ENCODE measurements around the gene R3HDM4. TPM values are rescaled to one million over a fixed set of nuclear protein-coding genes. Genes with fewer than 3 reads are reported as not detected.

Gene R3HDM4
- total RNA-seq, 4 donors from 2014 or later, result 23.7 to 44.9 (median 32.9) TPM

DNA sequence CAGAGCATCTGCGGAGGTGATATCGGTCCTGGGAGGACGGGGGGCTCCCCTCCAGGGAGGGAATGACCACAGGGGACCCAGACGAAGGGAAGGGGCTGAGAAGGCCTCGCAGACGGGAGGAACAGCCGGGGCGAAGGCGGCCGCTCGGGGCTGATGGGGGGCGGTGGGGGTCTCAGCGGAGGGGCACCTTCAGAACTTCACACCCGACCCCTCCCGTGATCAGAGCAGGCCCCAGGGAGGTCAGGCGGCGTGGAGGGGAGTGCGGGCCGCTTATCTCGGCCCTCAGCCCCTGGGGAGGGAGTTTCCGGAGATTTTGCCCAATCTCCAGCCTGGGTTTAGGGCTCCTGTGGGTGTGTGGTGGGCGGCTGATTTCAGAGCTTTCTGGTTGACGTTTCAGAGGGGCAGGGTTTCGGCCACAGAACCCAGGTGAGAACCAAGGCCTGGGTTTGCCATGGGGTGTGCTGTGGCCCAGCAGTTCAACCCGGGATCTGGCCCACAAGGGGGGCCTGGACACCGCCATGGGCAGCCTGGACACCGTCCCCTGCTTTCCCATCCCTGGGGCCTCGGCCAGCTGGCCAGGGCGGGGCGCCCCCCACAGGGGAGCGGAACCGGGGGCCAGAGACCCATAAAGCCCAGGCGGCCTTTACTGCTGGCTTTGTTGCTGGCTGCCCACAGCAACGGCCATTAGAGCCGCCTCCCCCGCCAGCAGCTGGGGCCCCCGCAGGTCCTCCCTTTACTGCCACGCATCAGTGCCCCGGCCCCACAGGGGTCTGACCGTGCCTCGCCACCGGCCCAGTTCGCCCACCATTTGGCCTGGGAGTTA lies 41.9 kb upstream of the R3HDM4 start:
- no peak for ATAC-seq
- TF ChIP-seq, protein P1, sequence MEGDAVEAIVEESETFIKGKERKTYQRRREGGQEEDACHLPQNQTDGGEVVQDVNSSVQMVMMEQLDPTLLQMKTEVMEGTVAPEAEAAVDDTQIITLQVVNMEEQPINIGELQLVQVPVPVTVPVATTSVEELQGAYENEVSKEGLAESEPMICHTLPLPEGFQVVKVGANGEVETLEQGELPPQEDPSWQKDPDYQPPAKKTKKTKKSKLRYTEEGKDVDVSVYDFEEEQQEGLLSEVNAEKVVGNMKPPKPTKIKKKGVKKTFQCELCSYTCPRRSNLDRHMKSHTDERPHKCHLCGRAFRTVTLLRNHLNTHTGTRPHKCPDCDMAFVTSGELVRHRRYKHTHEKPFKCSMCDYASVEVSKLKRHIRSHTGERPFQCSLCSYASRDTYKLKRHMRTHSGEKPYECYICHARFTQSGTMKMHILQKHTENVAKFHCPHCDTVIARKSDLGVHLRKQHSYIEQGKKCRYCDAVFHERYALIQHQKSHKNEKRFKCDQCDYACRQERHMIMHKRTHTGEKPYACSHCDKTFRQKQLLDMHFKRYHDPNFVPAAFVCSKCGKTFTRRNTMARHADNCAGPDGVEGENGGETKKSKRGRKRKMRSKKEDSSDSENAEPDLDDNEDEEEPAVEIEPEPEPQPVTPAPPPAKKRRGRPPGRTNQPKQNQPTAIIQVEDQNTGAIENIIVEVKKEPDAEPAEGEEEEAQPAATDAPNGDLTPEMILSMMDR (IDR thresholded peaks at IDR 0.05), result no peak
- no peak for TF ChIP-seq EP300 (IDR thresholded peaks at IDR 0.05)
- TF ChIP-seq POLR2AphosphoS5 (IDR thresholded peaks at IDR 0.05), result no peak
- TF ChIP-seq POLR2A (IDR thresholded peaks at IDR 0.05), result no peak
- 69 to 81% methylated on average over 4 to 10 of the region's 43 CpGs for WGBS, 2 donors (ENCODE audit: low coverage in 1 of 2)

DNA sequence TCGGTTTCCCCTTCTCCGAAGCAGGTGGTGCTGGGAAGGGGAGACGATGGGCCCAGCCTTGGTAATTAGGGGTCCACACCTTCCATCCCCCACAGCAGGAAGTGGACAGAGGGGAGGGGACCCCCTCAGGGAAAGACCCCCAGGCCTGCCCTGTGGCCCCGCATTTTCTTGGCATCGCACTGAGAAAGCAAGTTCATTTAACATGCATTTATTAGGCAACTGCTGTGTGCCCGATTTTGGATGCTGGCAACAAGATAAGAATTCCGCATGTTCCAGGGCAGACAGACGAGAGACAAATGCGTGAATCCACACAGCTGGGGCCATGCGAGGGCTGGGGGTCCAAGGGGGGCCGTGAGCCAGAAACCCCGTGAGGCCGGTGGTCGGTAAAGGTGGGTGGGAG lies 41.3 kb upstream of the R3HDM4 start:
- H3K4me1 ChIP-seq, result peaks cover 0 to 15% (median 9%) of the 10 kb centered on the region in 3 donors
- no peaks in the 10 kb centered on the region for H3K27me3 ChIP-seq
- no peaks in the 10 kb centered on the region for H3K9me3 ChIP-seq
- ATAC-seq, result no peak
- H3K27ac ChIP-seq, result no peak overlapping the region
- no peak for TF ChIP-seq POLR2A (IDR thresholded peaks at IDR 0.05)
- no peak for TF ChIP-seq EP300 (IDR thresholded peaks at IDR 0.05)
- TF ChIP-seq POLR2AphosphoS5 (IDR thresholded peaks at IDR 0.05), result no peak
- TF ChIP-seq, protein P1 (IDR thresholded peaks at IDR 0.05), result no peak
- peaks cover 0 to 5% of the 10 kb centered on the region in 2 donors for H3K36me3 ChIP-seq
- WGBS, 2 donors (ENCODE audit: low coverage in 1 of 2), result 54 to 76% methylated on average over 3 to 14 of the region's 14 CpGs
- no peak overlapping the region for H3K4me3 ChIP-seq

More for the DNA sequence above, 41.9 kb upstream of the R3HDM4 start:
- Histone ChIP-seq H3K4me1 (peaks cover 0 to 15% (median 9%) of the 10 kb centered on the region in 3 donors), H3K4me3 (no peak overlapping the region), H3K9me3 (no peaks in the 10 kb centered on the region), H3K27me3 (no peaks in the 10 kb centered on the region), H3K27ac (no peak overlapping the region), H3K36me3 (peaks cover 0 to 11% of the 10 kb centered on the region in 2 donors)

DNA sequence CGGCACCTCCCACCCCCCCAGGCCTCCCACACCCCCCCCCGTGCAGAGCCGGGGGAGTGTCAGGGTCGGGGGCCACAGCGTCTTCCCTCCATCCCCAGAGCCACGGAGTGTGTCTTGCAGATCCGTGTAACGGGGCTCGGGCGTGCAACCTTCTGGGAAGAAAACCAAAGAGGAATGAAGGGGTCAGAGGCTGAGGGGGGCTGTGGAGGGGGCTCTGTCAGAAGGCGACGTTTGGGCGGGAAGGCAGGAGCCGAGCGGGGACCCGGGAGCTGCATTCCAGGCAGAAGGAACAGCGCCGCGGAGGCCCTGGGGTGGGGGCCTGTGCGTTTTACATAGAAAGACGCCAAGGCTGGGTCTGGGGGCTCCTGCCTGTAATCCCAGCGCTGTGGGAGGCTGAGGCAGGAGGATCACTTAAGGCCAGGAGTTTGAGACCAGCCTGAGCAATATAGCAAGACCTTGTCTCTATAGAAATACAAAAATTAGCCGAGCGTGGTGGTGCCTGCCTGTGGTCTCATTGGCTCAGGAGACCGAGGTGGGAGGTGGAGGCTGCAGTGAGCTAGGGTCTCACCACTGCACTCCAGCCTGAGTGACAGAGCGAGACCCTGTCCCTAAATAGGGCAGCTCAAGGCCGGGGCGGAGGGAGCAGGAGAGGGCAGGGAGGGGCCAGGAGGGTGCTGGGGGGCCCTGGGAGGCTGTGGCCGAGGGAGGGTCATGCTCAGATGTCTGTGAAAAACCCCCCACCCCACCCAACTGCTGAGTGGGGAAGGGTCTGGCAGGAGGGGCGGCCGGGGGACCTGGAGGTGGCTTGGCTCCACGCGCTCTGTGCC lies 40.6 kb upstream of the R3HDM4 start:
- peaks cover 0 to 15% (median 9%) of the 10 kb centered on the region in 3 donors for H3K4me1 ChIP-seq
- TF ChIP-seq, protein P1 (IDR thresholded peaks at IDR 0.05), result no peak
- TF ChIP-seq POLR2A (IDR thresholded peaks at IDR 0.05), result no peak
- no peak for ATAC-seq
- H3K27me3 ChIP-seq, result no peaks in the 10 kb centered on the region
- H3K9me3 ChIP-seq, result no peaks in the 10 kb centered on the region
- H3K36me3 ChIP-seq, result no peaks in the 10 kb centered on the region
- 30 to 52% methylated on average over 6 of the region's 33 CpGs for WGBS, 2 donors (ENCODE audit: low coverage in 1 of 2)
- no peak overlapping the region for H3K27ac ChIP-seq
- no peak overlapping the region for H3K4me3 ChIP-seq

DNA sequence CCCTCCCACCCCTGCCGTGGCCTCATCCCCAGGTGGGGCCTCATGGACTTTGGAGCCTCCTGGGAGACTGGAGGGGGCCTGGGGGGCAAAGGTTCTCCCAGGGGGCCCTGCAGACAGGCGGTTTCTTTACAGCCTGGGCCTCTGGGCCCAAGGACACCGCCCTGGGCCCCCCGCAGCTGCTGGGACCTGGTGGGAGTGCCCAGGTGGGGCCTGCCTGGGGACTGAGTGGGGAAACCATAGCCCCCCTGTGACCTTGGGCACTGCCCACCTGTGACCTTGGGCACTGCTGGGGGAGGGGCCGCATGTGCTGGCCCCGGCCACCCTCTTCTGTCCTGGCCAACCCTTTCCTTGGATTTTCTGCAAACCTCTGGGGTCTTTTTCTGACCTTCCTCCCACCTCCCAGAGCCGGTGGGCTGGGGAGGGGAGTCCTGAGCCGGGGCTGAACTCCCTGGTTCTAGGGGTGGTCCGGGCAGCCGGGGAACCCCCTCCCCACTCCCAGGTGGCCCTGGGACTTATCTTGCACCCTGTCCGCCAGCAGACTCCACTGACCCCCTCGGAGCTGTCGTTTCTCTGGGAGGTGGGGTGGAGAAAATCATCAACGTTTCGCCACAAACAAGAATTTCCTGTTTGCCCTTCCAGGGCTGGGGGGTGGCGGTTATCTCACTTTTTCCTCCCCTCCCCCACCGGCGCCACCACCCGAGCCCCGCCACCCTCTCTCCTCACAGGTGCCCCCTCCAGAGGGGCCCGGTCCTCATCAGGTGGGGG lies 39.8 kb upstream of the R3HDM4 start:
- WGBS, 2 donors (ENCODE audit: low coverage in 1 of 2), result 20 to 34% methylated on average over 1 to 5 of the region's 21 CpGs
- no peak for ATAC-seq
- no peaks in the 10 kb centered on the region for H3K9me3 ChIP-seq
- H3K4me1 ChIP-seq, result peaks cover 0 to 15% (median 9%) of the 10 kb centered on the region in 3 donors
- no peak overlapping the region for H3K4me3 ChIP-seq
- H3K27ac ChIP-seq, result no peak overlapping the region
- TF ChIP-seq EP300 (IDR thresholded peaks at IDR 0.05), result no peak
- TF ChIP-seq, protein P1 (IDR thresholded peaks at IDR 0.05), result no peak
- TF ChIP-seq POLR2AphosphoS5 (IDR thresholded peaks at IDR 0.05), result no peak
- no peak for TF ChIP-seq POLR2A (IDR thresholded peaks at IDR 0.05)
- no peaks in the 10 kb centered on the region for H3K27me3 ChIP-seq
- H3K36me3 ChIP-seq, result peaks cover 0 to 1% of the 10 kb centered on the region in 2 donors

All from gastroesophageal sphincter (tissue), 4 donors.